HCT116 (cell line): Measurements from ENCODE around the gene FCN1. TPM values are rescaled to one million over a fixed set of nuclear protein-coding genes. Genes with fewer than 3 reads are reported as not detected.

Experiments
- ATAC-seq: fragments of 200-7000 bp; cut with Tn5 transposase; 2 replicates; pipeline ENCODE4 v1.9.1; 2020; ENCODE audit warnings: mild to moderate bottlenecking, moderate library complexity
- BruUV-seq: library from RNA; stranded (reverse); fragments of 400-500 nt; replicated peaks from 2 replicates; lab custom pipeline; 2021; lab: Mats Ljungman, UMichigan
- CTCF ChIA-PET: fragments of 300-600 bp; sonication (Branson Sonifier 250); formaldehyde crosslinking; loops from one replicate; lab custom pipeline; 2021; ENCODE audit warnings: antibody characterized with exemption; lab: Charles Lee
- POLR2A ChIA-PET: fragments of 300-600, 350-600 bp; sonication (Branson Sonifier 250); formaldehyde crosslinking; loops from one replicate; lab custom pipeline; 2021; ENCODE audit warnings: antibody characterized with exemption; lab: Charles Lee
- RAD21 ChIA-PET, 2 experiments: fragments of 300-600 bp; sonication (Branson Sonifier 250); formaldehyde crosslinking; loops; one replicate each; lab custom pipeline; 2023; ENCODE audit warnings: low total read pairs in 2 of 2; ENCODE audit not compliant: uncharacterized antibody in 2 of 2, unreplicated experiment in 2 of 2, low non-redundant PET in 1 of 2; lab: Charles Lee
- DNase-seq: peaks from one replicate; pipeline ENCODE4 v3.0.0-alpha.2; 2010; ENCODE audit warnings: low read depth, low spot score
- H2AFZ ChIP-seq: fragments of 200-600 bp; shearing (Covaris generic), sonication (generic); 2 replicates; pipeline ENCODE4 v1.6.1; 2017; ENCODE audit warnings: low read depth, mixed run types, mixed read lengths, antibody characterized with exemption, low read length; ENCODE audit not compliant: poor library complexity, severe bottlenecking
- H3K27ac ChIP-seq: 2 replicates; pipeline ENCODE4 v1.5.1; 2012; ENCODE audit warnings: low read depth, low read length
- H3K27me3 ChIP-seq: fragments of 200-600 bp; sonication (generic); 2 replicates; pipeline ENCODE4 v1.6.1; 2016; ENCODE audit warnings: mixed run types, low read length, mixed read lengths; ENCODE audit not compliant: insufficient read depth
- H3K36me3 ChIP-seq, 2 experiments: fragments of 200-500 bp in 1 of 2; fragments of 200-600 bp in 1 of 2; sonication (Bioruptor generic) in 1 of 2; sonication (generic) in 1 of 2; 2 replicates each; pipeline versions ENCODE4 v1.5.1 to v1.6.1; 2014 to 2016; ENCODE audit warnings: low read length in 2 of 2, inconsistent platforms in 1 of 2, mixed read lengths in 1 of 2, mixed run types in 1 of 2; ENCODE audit not compliant: insufficient read depth in 2 of 2, control insufficient read depth in 1 of 2
- H3K4me1 ChIP-seq, 2 experiments: fragments of 200-600 bp in 1 of 2; sonication (generic) in 1 of 2; 2 replicates each; pipeline versions ENCODE4 v1.5.1 to v1.6.1; 2012 to 2017; ENCODE audit warnings: low read length in 2 of 2, inconsistent platforms in 1 of 2, mild to moderate bottlenecking in 1 of 2, mixed read lengths in 1 of 2, mixed run types in 1 of 2, moderate library complexity in 1 of 2; ENCODE audit not compliant: insufficient read depth in 2 of 2, control insufficient read depth in 1 of 2
- H3K4me2 ChIP-seq: fragments of 200-600 bp; sonication (generic); 2 replicates; pipeline ENCODE4 v1.6.1; 2017; ENCODE audit warnings: mixed run types, low read length, mixed read lengths
- H3K4me3 ChIP-seq, 2 experiments: fragments of 200-600 bp in 1 of 2; sonication (generic) in 1 of 2; replicated peaks in 1 of 2; 2 replicates each; pipeline ENCODE4 v1.5.1; 2011 to 2016; ENCODE audit warnings: low read length in 2 of 2, control low read depth in 1 of 2, low read depth in 1 of 2, mild to moderate bottlenecking in 1 of 2, mixed read lengths in 1 of 2, mixed run types in 1 of 2
- H3K79me2 ChIP-seq: fragments of 200-600 bp; sonication (generic); 2 replicates; pipeline ENCODE4 v1.6.1; 2017; ENCODE audit warnings: mild to moderate bottlenecking, mixed run types, low read length, moderate library complexity, mixed read lengths; ENCODE audit not compliant: insufficient read depth
- H3K9ac ChIP-seq: fragments of 200-600 bp; sonication (generic); 2 replicates; pipeline ENCODE4 v1.6.1; 2016; ENCODE audit warnings: low read length, mixed read lengths
- H3K9me2 ChIP-seq: fragments of 200-600 bp; sonication (generic), shearing (Covaris generic); 2 replicates; pipeline ENCODE4 v1.6.1; 2017; ENCODE audit warnings: mixed run types, mild to moderate bottlenecking, moderate library complexity; ENCODE audit not compliant: insufficient read depth
- H3K9me3 ChIP-seq, 2 experiments: fragments of 200-500 bp in 1 of 2; fragments of 200-600 bp in 1 of 2; sonication (Bioruptor generic) in 1 of 2; sonication (generic) in 1 of 2; 2 replicates each; pipeline ENCODE4 v1.6.1; 2014 to 2017; ENCODE audit warnings: low read length in 2 of 2, mixed read lengths in 2 of 2, inconsistent platforms in 1 of 2, low read depth in 1 of 2, mild to moderate bottlenecking in 1 of 2, mixed run types in 1 of 2, moderate library complexity in 1 of 2; ENCODE audit not compliant: control insufficient read depth in 1 of 2, insufficient read depth in 1 of 2
- H4K20me1 ChIP-seq: fragments of 200-600 bp; sonication (generic), shearing (Covaris generic); 2 replicates; pipeline ENCODE4 v1.6.1; 2017; ENCODE audit warnings: mixed run types, mild to moderate bottlenecking, moderate library complexity; ENCODE audit not compliant: insufficient read depth
- CBX3 ChIP-seq: IDR thresholded peaks from 2 replicates; pipeline ENCODE4 v1.6.1; 2012; ENCODE audit warnings: low read depth
- EGR1 ChIP-seq: IDR thresholded peaks from 2 replicates; pipeline ENCODE4 v1.6.1; 2012; ENCODE audit warnings: low read depth
- ELF1 ChIP-seq: IDR thresholded peaks from 2 replicates; pipeline ENCODE4 v1.6.1; 2012; ENCODE audit warnings: low read depth, borderline replicate concordance
- EZH2 ChIP-seq: fragments of 200-600 bp; sonication (generic); IDR thresholded peaks from 2 replicates; pipeline ENCODE4 v1.6.1; 2017; ENCODE audit warnings: antibody characterized with exemption, mixed run types
- JUND ChIP-seq: IDR thresholded peaks from 2 replicates; pipeline ENCODE4 v1.6.1; 2012
- POLR2A ChIP-seq: IDR thresholded peaks from 2 replicates; pipeline ENCODE4 v1.7.0; 2011; ENCODE audit warnings: borderline replicate concordance; ENCODE audit not compliant: insufficient read depth, insufficient read length; ENCODE audit errors: extremely low read depth
- POLR2AphosphoS5 ChIP-seq: IDR thresholded peaks from 2 replicates; pipeline ENCODE4 v1.6.1; 2011; ENCODE audit warnings: mild to moderate bottlenecking, low read depth, low read length, moderate library complexity
- RAD21 ChIP-seq: IDR thresholded peaks from 2 replicates; pipeline ENCODE4 v1.6.1; 2012; ENCODE audit warnings: low read depth, mild to moderate bottlenecking
- SIN3A ChIP-seq: IDR thresholded peaks from 2 replicates; pipeline ENCODE4 v1.6.1; 2012; ENCODE audit warnings: low read depth
- SP1 ChIP-seq: IDR thresholded peaks from 2 replicates; pipeline ENCODE4 v1.6.1; 2012; ENCODE audit warnings: low read depth
- TCF7L2 ChIP-seq: IDR thresholded peaks from 2 replicates; pipeline ENCODE4 v1.7.0; 2011; ENCODE audit warnings: borderline replicate concordance, inconsistent platforms; ENCODE audit not compliant: insufficient read depth, insufficient read length; ENCODE audit errors: extremely low read depth
- YY1 ChIP-seq: IDR thresholded peaks from 2 replicates; pipeline ENCODE4 v1.6.1; 2011; ENCODE audit warnings: low read length, low read depth, moderate library complexity, mild to moderate bottlenecking; ENCODE audit not compliant: insufficient replicate concordance; ENCODE audit errors: extremely low read depth
- ZFX ChIP-seq: fragments of 450-650 bp; IDR thresholded peaks from 2 replicates; pipeline ENCODE4 v1.6.1; 2017
- ZNF274 ChIP-seq: fragments of 200-500 bp; sonication (Bioruptor generic); IDR thresholded peaks from 2 replicates; pipeline ENCODE4 v1.6.1; 2014; ENCODE audit warnings: mild to moderate bottlenecking, low read depth, low read length, inconsistent platforms
- intact Hi-C: fragments of 100-400 bp; cut with micrococcal nuclease; formaldehyde crosslinking; loops from 2 replicates; pipeline ENCODE4 v1.10.0; 2022
- total RNA-seq: library from RNA; stranded (reverse); gene quantifications from one replicate; pipeline ENCODE4 v1.2.1, GENCODE V29; 2021; ENCODE audit not compliant: unreplicated experiment

The FCN1 gene
- total RNA-seq, 1 experiment from 2014 or later: not detected

DNA sequence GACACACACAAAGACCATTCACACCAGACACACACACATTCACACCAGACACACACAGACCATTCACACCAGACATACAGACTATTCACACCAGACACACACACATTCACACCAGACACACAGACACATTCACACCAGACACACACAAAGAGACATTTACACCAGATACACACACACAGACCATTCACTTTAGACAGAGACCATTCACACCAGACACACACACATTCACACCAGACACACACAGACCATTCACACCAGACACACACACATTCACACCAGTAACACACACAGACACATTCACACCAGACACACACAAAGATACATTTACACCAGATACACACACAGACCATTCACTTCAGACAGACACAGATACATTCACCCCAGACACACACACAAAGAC is 29.0 kb upstream of the FCN1 start:
- Histone ChIP-seq H2AFZ (no peak overlapping the region), H3K9me2 (no peaks in the 10 kb centered on the region), H3K9ac (no peak overlapping the region), H3K9me3 (no peaks in the 10 kb centered on the region), H3K36me3 (no peaks in the 10 kb centered on the region), H3K4me2 (no peak overlapping the region), H4K20me1 (no peaks in the 10 kb centered on the region), H3K4me1 (no peaks in the 10 kb centered on the region), H3K27me3 (peaks cover 5% of the 10 kb centered on the region; the same call in 1 of the 2 replicates), H3K79me2 (no peaks in the 10 kb centered on the region), H3K4me3 (no peak overlapping the region), H3K27ac (no peak overlapping the region)
- no peak for ATAC-seq
- no peak for DNase-seq
- BruUV-seq: no TSS peak
- intact Hi-C loops: no loop called here
- ChIA-PET RAD21 (no interaction called here), CTCF (no interaction called here), POLR2A (no interaction called here)
- TF ChIP-seq ELF1 (no peak), POLR2A (no peak), YY1 (no peak), EZH2 (no peak), EGR1 (no peak), TCF7L2 (no peak), POLR2AphosphoS5 (no peak), ZFX (no peak), JUND (no peak), ZNF274 (no peak), SIN3A (no peak), CBX3 (no peak), RAD21 (no peak), SP1 (no peak)
